ENCODE results near the gene CHST3. TPM values are rescaled to one million over a fixed set of nuclear protein-coding genes. Genes with fewer than 3 reads are reported as not detected.
"Not testable (repeated sequence)": the region's sequence is repeated elsewhere in the genome, so short reads cannot be mapped to it uniquely, and the experiment has no call there.

The CHST3 gene
- total RNA-seq, 1 experiment from 2014 or later: 57.0 TPM

- DNase-seq (ENCODE audit: low spot score): no peak
Observed at GRCh38 chr10:72030762-72031543, 66.8 kb downstream of the CHST3 start.

GRCh38 chr10:72031706-72032105, 67.5 kb downstream of the CHST3 start:
- DNase-seq (ENCODE audit: low spot score): no peak

- DNase-seq (ENCODE audit: low spot score): not testable (repeated sequence)
Observed at GRCh38 chr10:72032409-72033162, 68.4 kb downstream of the CHST3 start.

GRCh38 chr10:72034040-72034499, 69.9 kb downstream of the CHST3 start:
- no peak for DNase-seq (ENCODE audit: low spot score)

GRCh38 chr10:72034761-72035160, 70.6 kb downstream of the CHST3 start:
- DNase-seq (ENCODE audit: low spot score): no peak

DNA sequence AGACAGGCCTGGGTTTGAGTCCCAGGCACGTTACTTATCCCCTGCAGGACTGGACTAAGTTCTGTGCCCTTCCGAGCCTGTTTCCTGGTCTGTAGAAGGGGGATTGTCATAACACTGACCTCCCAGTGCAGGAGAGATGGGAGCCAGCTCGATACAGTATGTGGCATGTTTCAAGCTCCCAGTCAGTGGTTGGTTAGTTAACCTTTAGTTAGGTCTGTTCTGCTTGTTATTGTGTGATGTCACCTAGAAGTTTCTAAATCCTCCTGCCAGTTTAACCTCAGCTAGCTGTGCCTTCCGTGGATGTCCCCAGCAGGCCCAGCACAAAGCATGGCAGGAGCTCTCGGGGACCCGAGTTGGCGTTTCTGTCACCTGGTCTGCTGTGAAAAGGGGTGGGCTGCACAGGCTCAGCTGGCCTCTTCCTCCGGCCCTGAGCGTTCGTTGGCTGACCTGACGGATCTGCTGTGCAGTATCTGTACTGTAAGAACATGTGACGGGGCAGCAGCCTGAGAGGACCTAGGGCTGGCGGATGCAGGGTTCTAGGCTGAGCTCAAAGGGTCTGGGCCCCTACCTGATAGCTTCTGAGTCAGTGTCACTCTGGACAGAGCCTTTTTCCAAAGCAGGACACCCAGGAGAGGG, 71.2 kb downstream of the CHST3 start:
- DNase-seq (ENCODE audit: low spot score): no peak

DNA sequence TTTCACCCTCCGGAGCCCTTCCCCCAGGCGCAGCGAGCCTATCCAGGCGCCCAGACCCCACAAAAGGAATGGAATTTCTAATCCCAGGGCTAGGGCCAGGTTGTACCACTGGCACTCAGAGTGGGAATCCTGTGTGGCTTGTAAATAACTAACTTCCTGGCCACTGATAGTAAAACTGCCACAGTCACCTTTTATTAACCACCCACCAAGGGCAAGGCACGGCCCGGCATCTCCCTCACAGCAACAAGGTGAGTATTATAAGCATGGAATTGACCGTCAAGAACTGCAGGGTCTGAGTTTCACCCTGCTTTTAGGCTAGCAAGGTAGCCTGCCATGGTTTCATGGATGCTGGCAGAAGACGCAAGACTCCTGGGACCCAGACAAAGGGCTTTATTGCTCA, 73.1 kb downstream of the CHST3 start:
- DNase-seq (ENCODE audit: low spot score): no peak

DNA sequence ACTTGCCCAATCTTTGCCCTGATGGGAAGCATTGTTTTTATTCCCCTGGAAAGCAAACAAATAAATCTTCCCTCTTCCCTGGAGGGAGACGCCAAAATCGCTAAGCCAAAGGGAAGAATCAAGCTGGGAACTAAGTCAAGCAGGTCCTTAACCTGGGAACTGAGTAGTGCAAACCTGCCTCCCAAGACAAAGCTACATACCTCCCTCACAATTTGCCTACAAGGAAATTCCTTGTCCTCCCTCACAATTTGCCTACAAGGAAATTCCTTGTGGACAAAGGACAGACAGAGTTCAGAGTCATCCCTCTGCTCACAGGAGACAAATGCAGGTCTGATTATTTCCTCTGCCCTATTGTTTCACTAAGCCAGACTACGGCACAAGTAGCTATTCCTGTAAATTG, 73.6 kb downstream of the CHST3 start:
- no peak for DNase-seq (ENCODE audit: low spot score)

- no peak for DNase-seq (ENCODE audit: low spot score)
Observed at GRCh38 chr10:72038458-72039001, 74.3 kb downstream of the CHST3 start.

DNA sequence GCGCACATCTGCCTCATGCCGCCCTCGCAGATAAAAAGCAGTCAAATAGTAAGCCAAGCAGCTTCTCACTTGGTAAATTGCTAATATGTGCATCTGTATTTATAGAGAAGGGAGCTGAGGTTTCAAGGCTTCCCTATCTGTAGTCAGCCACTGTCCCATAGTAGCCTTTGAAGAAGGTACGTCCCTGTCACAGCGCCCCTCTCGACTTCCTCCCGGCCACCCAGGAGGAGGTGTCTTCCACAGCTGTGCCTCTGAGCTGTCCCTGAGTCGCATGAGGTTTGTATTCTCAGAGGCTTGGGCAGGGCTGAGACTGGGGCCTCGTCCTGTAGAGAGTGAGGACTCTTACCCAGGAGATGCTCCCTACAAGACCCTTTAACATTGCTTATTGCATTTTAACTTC, 75.2 kb downstream of the CHST3 start:
- DNase-seq (ENCODE audit: low spot score): no peak

- DNase-seq (ENCODE audit: low spot score): no peak
Observed at GRCh38 chr10:72041491-72041890, 77.3 kb downstream of the CHST3 start.

GRCh38 chr10:72043016-72043834, 79.0 kb downstream of the CHST3 start:
- DNase-seq (ENCODE audit: low spot score): no peak

DNA sequence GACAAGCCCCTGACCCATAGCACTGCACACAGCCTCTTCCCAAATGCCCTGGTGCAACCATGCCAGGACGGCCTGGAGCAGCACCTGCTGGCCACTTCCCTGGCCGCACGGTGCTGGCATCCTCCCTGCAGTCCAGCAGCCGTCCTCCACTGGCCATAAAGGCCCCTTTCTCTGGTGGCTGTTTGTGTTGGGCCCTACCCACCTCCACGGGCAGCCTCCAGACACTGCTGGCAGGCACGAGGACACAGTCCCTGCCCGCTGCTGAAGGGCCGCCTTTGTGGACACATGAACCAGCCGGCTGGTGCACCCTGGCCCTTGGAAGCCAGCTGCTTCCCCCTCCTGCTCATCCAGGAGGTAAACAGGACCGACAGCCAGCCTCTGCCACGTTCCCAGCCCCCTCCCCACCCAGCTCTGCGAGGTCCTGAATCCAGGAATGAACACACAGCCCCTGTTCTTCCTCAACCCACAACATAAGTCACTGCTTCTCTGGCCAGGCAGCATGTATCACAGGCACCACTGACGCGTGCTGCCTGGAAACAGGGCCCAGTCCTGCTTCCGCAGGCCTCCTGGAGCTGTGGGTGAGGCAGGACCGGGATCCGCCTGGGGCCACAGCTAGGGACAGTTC, 80.3 kb downstream of the CHST3 start:
- DNase-seq (ENCODE audit: low spot score): no peak

DNA sequence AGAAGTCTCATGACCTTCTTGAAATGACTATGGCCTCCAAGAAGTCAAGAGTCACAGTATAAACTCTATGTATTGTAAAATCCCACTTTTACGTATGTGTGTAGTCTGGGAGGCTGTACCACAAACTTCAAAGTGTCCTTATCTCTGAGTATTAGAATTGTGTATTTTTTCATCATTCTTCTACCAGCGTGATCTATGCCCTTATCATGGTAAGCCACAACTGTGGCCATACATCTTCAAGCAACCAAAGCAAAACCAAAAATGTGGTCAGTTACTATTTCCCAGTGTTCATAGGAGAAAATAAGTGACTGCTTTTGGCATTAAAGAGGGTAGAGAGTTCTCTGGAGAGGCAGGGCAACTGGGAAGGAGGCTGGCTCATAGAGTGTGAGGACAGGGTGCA, 81.4 kb downstream of the CHST3 start:
- DNase-seq (ENCODE audit: low spot score): no peak

DNA sequence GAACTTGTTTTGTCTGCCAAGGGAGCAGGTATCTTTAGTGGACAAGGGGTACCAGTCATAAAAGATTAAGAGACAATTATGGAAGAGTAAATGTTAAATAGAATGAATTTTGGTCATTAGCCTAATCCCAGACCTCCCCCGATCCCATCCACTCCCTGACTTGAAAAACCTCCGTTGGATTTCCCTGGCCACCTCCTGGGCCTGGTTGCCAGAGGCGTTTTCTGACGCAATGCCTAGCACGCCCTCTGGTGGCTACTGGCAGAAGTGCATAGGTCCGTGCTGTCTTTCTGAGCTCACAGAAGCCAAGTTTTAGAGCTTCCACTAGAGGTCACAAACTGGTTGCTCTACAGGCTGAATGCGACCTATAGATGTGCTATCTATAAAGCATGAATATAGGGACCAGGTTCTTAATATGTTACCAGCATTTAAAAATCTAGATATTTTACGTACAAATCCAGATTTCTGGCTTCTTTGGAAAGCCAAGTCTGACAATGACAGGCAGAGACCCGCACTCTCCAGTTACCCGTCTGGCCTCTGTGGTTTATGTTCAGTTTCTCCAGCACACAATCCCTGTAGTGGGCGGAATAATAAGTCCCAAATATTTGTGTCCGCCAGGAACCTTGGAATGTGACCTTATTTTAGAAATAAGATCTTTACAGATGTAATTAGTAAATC, 84.4 kb downstream of the CHST3 start:
- peak; percentile 91 for DNase-seq (ENCODE audit: low spot score)

GRCh38 chr10:72049472-72049871, 85.3 kb downstream of the CHST3 start:
- no peak for DNase-seq (ENCODE audit: low spot score)

DNA sequence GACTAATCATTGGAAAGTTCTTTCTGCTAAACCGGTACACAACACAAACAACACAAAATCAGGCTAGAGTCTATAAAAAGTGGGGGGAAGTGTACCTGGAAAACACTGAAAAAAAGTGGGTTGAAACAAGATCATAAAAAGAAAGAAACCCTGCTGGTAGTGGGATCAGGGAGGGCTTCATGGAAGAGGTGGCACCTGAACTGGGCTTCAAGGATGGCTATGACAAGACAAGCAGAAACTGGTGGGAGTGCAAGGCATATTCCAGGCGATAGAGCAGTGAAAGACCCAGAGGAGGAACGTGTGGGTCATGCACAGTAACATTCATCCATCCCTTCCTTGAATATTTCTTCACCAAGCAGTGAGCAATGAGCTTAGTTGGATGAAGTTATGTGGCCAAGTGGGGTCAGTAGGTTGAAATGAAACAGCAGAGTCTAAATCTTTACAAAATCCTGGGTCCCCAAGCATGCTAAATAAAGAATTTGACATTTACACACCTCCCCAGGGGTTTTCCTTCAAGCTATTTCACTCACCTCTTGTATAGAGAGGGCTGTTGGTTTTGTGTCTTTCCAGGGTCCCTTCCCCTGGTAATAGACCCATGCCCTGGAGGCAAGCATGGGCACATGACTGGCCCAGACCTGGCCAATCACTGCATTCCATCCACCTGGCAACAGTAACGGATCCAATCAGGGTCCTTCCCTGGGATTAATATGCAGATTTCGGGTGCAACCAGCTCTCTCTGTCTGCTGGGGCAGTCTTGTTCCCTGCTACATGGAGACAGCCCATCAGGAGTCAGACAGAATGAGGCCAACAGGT, 86.0 kb downstream of the CHST3 start:
- no peak for DNase-seq (ENCODE audit: low spot score)

DNA sequence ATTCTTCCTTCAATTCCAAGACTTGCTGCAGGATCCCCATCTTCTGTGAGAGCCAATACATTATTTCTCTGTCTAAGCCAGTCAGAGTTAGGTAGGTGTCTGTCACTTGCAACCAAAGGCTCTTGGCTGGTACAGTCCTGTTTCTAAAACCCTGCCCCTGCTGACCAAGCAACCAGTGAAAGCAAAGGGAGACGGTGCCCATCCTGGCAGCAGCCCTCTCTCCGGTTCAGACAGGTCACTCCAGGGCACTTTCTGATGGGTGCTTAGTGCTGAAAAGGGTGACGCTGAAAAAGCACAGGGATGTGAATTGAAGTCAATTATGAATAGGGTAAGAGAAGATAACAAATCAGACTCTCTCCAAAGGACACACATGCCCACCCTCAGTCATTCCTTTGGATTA, 86.7 kb downstream of the CHST3 start:
- DNase-seq (ENCODE audit: low spot score): no peak

GRCh38 chr10:72053690-72054089, 89.5 kb downstream of the CHST3 start:
- no peak for DNase-seq (ENCODE audit: low spot score)

GRCh38 chr10:72056113-72056512, 91.9 kb downstream of the CHST3 start:
- no peak for DNase-seq (ENCODE audit: low spot score)

Data from A172 (cell line).